NT2/D1 (cell line): ENCODE measurements around the gene NIPAL4.

Experiments
- SUZ12 ChIP-seq: IDR thresholded peaks from 2 replicates; pipeline ENCODE4 v1.6.1; 2011; ENCODE audit not compliant: insufficient read length, insufficient read depth; ENCODE audit errors: extremely low read depth
- ZNF274 ChIP-seq: IDR thresholded peaks from 2 replicates; pipeline ENCODE4 v1.6.1; 2011; ENCODE audit warnings: mild to moderate bottlenecking, low read depth, low read length

DNA sequence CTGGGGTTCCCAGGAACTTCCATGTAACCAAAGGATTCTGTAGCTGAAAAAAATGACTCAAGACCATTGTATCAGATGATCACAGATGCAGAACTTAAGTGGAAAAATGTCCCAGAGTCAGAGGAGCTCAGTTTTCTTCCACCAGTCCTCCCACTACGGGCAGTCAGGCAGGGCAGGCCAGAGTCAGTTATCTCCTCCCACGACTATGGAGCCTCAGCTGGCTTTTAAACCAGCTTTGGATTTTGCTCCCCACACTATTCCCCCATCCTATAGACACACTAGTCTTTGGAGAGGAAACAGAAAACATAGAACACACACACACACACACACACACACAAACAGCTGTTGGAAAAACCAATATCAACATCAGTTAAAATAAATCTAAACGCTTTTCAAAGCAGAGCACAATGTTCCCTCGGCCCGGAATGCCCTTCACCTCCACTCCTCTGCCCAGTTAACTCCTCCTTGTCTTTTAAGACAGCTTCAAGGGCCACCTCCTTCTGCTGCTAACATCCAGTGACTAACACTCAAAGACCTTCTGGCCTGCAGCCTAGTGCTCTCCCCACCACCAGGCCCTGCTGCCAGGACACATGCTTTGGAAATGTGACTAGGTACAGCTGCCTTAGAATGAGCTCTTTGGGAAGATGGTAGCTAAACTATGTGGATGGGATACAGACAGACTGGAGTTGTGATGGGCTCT is 56.8 kb downstream of the NIPAL4 start:
- TF ChIP-seq SUZ12 (no peak), ZNF274 (no peak)
